Measurements from ENCODE around the gene IFT57. TPM values are rescaled to one million over a fixed set of nuclear protein-coding genes. Genes with fewer than 3 reads are reported as not detected.

Gene IFT57
- total and polyA plus RNA-seq, 5 donors from 2014 or later = 29.1 to 46.9 (median 41.2) TPM

DNA sequence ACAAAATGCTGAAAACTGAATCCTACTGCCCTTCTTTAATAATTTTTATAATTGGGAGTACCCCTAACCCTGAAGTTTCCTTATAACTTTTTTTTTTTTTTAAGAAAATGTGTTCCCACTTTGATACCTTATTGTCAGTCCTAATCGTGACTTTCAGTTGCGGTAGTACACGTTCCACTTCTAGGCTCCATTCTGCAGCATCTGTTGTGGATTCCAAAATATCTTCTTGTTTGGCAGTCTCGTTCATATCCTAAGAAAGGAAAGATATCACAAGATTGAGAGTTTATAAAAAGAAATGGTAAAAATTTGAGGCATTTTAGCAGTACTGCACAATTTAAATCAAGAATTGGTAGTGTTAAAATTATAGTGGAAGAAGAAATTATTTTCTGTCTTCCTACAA lies 30.8 kb downstream of the IFT57 start:
- Histone ChIP-seq H3K4me3 (ENCODE audit: low read depth, low read length) (no peak overlapping the region), H3K36me3 (ENCODE audit: control insufficient read depth, insufficient read depth, low read length) (peaks cover 19% of the 10 kb centered on the region), H3K27me3 (ENCODE audit: control insufficient read depth, insufficient read depth, low read length) (no peaks in the 10 kb centered on the region), H3K27ac (ENCODE audit: insufficient read depth, low read length, poor library complexity, severe bottlenecking) (no peak overlapping the region), H3K9me3 (ENCODE audit: control insufficient read depth in 2 of 2, low read length in 2 of 2) (no peaks in the 10 kb centered on the region), H3K4me1 (ENCODE audit: control insufficient read depth, insufficient read depth, low read length, poor library complexity, severe bottlenecking) (no peaks in the 10 kb centered on the region)
- H3K4me3 Mint-ChIP-seq = no peak overlapping the region
- DNase-seq = no peak
- ATAC-seq (ENCODE audit: low read depth in 2 of 2) = no peak
- H3K27ac Mint-ChIP-seq = no peak overlapping the region
- peaks cover 0 to 12% (median 2%) of the 10 kb centered on the region in 4 donors for H3K4me1 Mint-ChIP-seq
- H3K27me3 Mint-ChIP-seq = no peaks in the 10 kb centered on the region
- H3K9me3 Mint-ChIP-seq = peaks cover 0 to 6% (median 2%) of the 10 kb centered on the region in 7 donors
- peaks cover 45% of the 10 kb centered on the region for H3K36me3 Mint-ChIP-seq

DNA sequence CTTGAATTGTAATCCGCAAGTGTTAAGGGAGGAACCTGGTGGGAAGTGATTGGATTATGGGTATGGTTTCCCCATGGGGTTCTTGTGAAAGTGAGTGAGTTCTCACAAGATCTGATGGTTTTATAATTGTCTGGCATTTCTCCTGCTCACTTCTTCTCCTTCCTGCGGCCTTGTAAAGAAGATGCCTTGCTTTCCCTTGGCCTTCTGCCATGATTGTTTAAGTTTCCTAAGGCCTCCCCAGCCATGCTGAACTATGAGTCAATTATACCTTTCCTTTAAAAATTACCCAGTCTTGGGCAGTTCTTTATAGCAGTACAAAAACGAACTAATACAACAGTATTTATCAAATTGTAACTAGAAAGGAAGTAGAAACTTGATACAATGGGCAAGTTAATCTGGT lies 31.9 kb downstream of the IFT57 start:
- peaks cover 0 to 6% (median 1%) of the 10 kb centered on the region in 7 donors for H3K9me3 Mint-ChIP-seq
- H3K4me1 ChIP-seq (ENCODE audit: control insufficient read depth, insufficient read depth, low read length, poor library complexity, severe bottlenecking) = no peaks in the 10 kb centered on the region
- H3K27ac Mint-ChIP-seq = no peak overlapping the region
- H3K4me3 Mint-ChIP-seq = no peak overlapping the region
- H3K27me3 ChIP-seq (ENCODE audit: control insufficient read depth, insufficient read depth, low read length) = no peaks in the 10 kb centered on the region
- no peak overlapping the region for H3K27ac ChIP-seq (ENCODE audit: insufficient read depth, low read length, poor library complexity, severe bottlenecking)
- no peaks in the 10 kb centered on the region for H3K27me3 Mint-ChIP-seq
- DNase-seq (no peak), ATAC-seq (ENCODE audit: low read depth in 2 of 2) (no peak)
- no peak overlapping the region for H3K4me3 ChIP-seq (ENCODE audit: low read depth, low read length)
- peaks cover 2 to 6% of the 10 kb centered on the region in 2 experiments for H3K9me3 ChIP-seq (ENCODE audit: control insufficient read depth in 2 of 2, low read length in 2 of 2)
- peaks cover 20% of the 10 kb centered on the region for H3K36me3 ChIP-seq (ENCODE audit: control insufficient read depth, insufficient read depth, low read length)
- peaks cover 49% of the 10 kb centered on the region for H3K36me3 Mint-ChIP-seq
- peaks cover 0 to 12% (median 2%) of the 10 kb centered on the region in 4 donors for H3K4me1 Mint-ChIP-seq

DNA sequence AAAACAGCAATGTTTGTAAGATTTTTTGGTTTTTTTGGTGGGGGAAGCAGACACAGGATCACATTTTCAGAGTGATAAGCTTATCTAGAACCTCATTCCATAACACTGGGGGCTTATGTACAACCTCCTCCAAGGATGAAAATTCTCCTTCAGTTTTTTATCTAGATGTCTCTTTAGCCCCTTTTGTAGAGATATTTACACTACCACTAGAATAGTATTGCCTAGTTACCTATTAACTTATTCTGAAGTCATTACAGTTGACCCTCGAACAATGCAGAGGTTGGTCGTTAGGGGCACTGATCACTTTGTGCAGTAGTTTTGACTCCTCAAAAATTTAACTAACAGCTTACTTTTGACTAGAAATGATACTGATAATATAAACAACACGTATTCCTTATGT lies 32.8 kb downstream of the IFT57 start:
- no peak for DNase-seq
- Mint-ChIP-seq H3K36me3 (peaks cover 51% of the 10 kb centered on the region), H3K4me1 (peaks cover 0 to 9% (median 2%) of the 10 kb centered on the region in 4 donors), H3K4me3 (no peak overlapping the region), H3K9me3 (peaks cover 0 to 5% (median 2%) of the 10 kb centered on the region in 7 donors), H3K27ac (peak overlapping the region in 1 of 3 donors; percentile 50), H3K27me3 (no peaks in the 10 kb centered on the region)
- Histone ChIP-seq H3K4me3 (ENCODE audit: low read depth, low read length) (no peak overlapping the region), H3K27ac (ENCODE audit: insufficient read depth, low read length, poor library complexity, severe bottlenecking) (no peak overlapping the region), H3K36me3 (ENCODE audit: control insufficient read depth, insufficient read depth, low read length) (peaks cover 23% of the 10 kb centered on the region), H3K9me3 (ENCODE audit: control insufficient read depth in 2 of 2, low read length in 2 of 2) (peaks cover 2 to 6% of the 10 kb centered on the region in 2 experiments), H3K27me3 (ENCODE audit: control insufficient read depth, insufficient read depth, low read length) (no peaks in the 10 kb centered on the region), H3K4me1 (ENCODE audit: control insufficient read depth, insufficient read depth, low read length, poor library complexity, severe bottlenecking) (no peaks in the 10 kb centered on the region)
- no peak for ATAC-seq (ENCODE audit: low read depth in 2 of 2)

DNA sequence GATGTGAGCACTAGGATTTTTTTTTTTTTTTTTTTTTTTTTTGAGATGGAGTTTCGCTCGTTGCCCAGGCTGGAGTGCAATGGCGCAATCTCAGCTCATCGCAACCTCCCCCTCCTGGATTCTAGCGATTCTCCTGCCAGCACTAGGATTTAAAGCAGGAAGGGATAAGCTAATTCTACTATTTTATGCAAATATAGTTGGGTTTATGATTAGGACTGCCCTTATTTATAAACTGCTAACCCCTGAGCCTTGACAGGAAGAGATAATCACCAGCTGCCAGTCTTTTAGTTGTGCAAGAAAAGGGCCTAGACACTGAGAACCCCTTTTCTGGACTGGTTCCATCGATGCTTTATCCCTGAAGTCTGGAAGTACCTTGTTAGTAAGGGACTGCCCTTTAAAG lies 36.7 kb downstream of the IFT57 start:
- Histone ChIP-seq H3K27ac (ENCODE audit: insufficient read depth, low read length, poor library complexity, severe bottlenecking) (no peak overlapping the region), H3K4me3 (ENCODE audit: low read depth, low read length) (no peak overlapping the region), H3K9me3 (ENCODE audit: control insufficient read depth in 2 of 2, low read length in 2 of 2) (peaks cover 2 to 6% of the 10 kb centered on the region in 2 experiments), H3K27me3 (ENCODE audit: control insufficient read depth, insufficient read depth, low read length) (no peaks in the 10 kb centered on the region), H3K36me3 (ENCODE audit: control insufficient read depth, insufficient read depth, low read length) (peaks cover 21% of the 10 kb centered on the region), H3K4me1 (ENCODE audit: control insufficient read depth, insufficient read depth, low read length, poor library complexity, severe bottlenecking) (no peaks in the 10 kb centered on the region)
- peaks cover 0 to 4% (median 2%) of the 10 kb centered on the region in 7 donors for H3K9me3 Mint-ChIP-seq
- no peak overlapping the region for H3K27ac Mint-ChIP-seq
- H3K36me3 Mint-ChIP-seq = peaks cover 37% of the 10 kb centered on the region
- H3K27me3 Mint-ChIP-seq = no peaks in the 10 kb centered on the region
- H3K4me1 Mint-ChIP-seq = peaks cover 0 to 16% (median 7%) of the 10 kb centered on the region in 4 donors
- ATAC-seq (ENCODE audit: low read depth in 2 of 2) (no peak), DNase-seq (no peak)
- no peak overlapping the region for H3K4me3 Mint-ChIP-seq

DNA sequence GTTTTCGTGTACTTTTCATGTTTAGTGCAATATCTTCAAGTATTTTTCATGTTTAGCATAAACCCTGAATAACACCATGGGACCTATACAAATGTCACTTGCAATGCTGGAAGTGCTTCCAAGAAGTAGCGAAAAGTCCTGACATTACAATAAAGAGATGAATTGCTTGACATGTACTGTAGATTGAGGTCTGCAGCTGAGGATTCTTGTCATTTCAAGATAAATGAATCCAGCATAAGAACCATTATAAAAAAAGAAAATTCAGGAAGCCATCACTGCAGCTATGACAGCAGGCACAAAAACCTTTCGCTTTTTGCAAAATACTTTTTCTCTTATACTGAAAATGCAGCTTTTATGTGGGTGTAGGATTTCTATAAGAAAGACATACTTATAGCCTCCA lies 37.4 kb downstream of the IFT57 start:
- Mint-ChIP-seq H3K36me3 (peaks cover 30% of the 10 kb centered on the region), H3K4me1 (peaks cover 0 to 16% (median 8%) of the 10 kb centered on the region in 4 donors), H3K27ac (no peak overlapping the region), H3K4me3 (no peak overlapping the region), H3K27me3 (no peaks in the 10 kb centered on the region), H3K9me3 (peaks cover 0 to 4% (median 0%) of the 10 kb centered on the region in 7 donors)
- ATAC-seq (ENCODE audit: low read depth in 2 of 2) = no peak
- H3K4me3 ChIP-seq (ENCODE audit: low read depth, low read length) = no peak overlapping the region
- peaks cover 14% of the 10 kb centered on the region for H3K36me3 ChIP-seq (ENCODE audit: control insufficient read depth, insufficient read depth, low read length)
- peaks cover 2 to 6% of the 10 kb centered on the region in 2 experiments for H3K9me3 ChIP-seq (ENCODE audit: control insufficient read depth in 2 of 2, low read length in 2 of 2)
- DNase-seq = no peak
- no peaks in the 10 kb centered on the region for H3K4me1 ChIP-seq (ENCODE audit: control insufficient read depth, insufficient read depth, low read length, poor library complexity, severe bottlenecking)
- H3K27ac ChIP-seq (ENCODE audit: insufficient read depth, low read length, poor library complexity, severe bottlenecking) = no peak overlapping the region
- no peaks in the 10 kb centered on the region for H3K27me3 ChIP-seq (ENCODE audit: control insufficient read depth, insufficient read depth, low read length)

DNA sequence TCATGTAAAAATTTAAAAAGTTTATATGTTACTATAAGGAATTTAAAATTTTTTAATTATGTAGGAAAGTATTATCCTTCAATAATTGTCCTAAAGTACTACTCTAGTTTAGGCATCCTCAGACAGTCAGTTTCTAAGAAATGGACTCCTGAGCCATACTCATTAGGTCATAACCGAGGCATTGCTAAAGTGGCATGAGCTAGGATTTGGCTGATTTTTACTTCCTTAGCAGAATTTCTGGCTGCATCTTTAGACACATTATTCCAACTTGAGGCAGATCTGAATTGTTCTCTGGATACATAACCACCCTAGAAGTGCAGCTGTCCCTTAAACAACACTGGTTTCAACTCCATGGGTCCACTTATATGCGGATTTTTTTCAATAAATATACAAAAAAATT lies 38.3 kb downstream of the IFT57 start:
- H3K27me3 ChIP-seq (ENCODE audit: control insufficient read depth, insufficient read depth, low read length) = no peaks in the 10 kb centered on the region
- H3K27me3 Mint-ChIP-seq = no peaks in the 10 kb centered on the region
- no peak overlapping the region for H3K27ac Mint-ChIP-seq
- DNase-seq (no peak), ATAC-seq (ENCODE audit: low read depth in 2 of 2) (no peak)
- peaks cover 2 to 6% of the 10 kb centered on the region in 2 experiments for H3K9me3 ChIP-seq (ENCODE audit: control insufficient read depth in 2 of 2, low read length in 2 of 2)
- peaks cover 28% of the 10 kb centered on the region for H3K36me3 Mint-ChIP-seq
- H3K36me3 ChIP-seq (ENCODE audit: control insufficient read depth, insufficient read depth, low read length) = peaks cover 10% of the 10 kb centered on the region
- no peaks in the 10 kb centered on the region for H3K4me1 ChIP-seq (ENCODE audit: control insufficient read depth, insufficient read depth, low read length, poor library complexity, severe bottlenecking)
- H3K4me1 Mint-ChIP-seq = peaks cover 0 to 14% (median 10%) of the 10 kb centered on the region in 4 donors
- H3K9me3 Mint-ChIP-seq = peaks cover 0 to 4% (median 0%) of the 10 kb centered on the region in 7 donors
- H3K27ac ChIP-seq (ENCODE audit: insufficient read depth, low read length, poor library complexity, severe bottlenecking) = no peak overlapping the region
- no peak overlapping the region for H3K4me3 Mint-ChIP-seq
- no peak overlapping the region for H3K4me3 ChIP-seq (ENCODE audit: low read depth, low read length)

DNA sequence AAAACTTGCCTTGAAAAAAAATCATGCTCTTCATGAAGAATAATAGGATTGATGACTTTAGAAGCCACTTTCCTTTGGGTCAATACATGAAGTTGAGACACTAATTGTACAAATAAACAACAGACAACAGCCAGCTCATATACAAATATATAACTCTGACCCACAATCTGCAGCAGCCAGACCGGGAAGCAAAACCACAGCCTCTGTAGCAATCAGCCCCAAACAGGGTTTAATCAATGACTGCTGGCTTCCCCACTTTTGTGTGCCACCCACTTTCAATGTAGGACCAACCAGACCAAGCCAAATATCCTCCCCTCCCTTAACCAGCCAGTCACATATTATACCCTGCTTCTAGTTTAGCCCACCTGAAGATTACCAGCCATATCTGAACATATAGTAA lies 39.0 kb downstream of the IFT57 start:
- peaks cover 0 to 4% (median 0%) of the 10 kb centered on the region in 7 donors for H3K9me3 Mint-ChIP-seq
- no peak overlapping the region for H3K27ac Mint-ChIP-seq
- Histone ChIP-seq H3K4me3 (ENCODE audit: low read depth, low read length) (no peak overlapping the region), H3K36me3 (ENCODE audit: control insufficient read depth, insufficient read depth, low read length) (peaks cover 10% of the 10 kb centered on the region), H3K27me3 (ENCODE audit: control insufficient read depth, insufficient read depth, low read length) (no peaks in the 10 kb centered on the region), H3K27ac (ENCODE audit: insufficient read depth, low read length, poor library complexity, severe bottlenecking) (no peak overlapping the region), H3K4me1 (ENCODE audit: control insufficient read depth, insufficient read depth, low read length, poor library complexity, severe bottlenecking) (no peaks in the 10 kb centered on the region), H3K9me3 (ENCODE audit: control insufficient read depth in 2 of 2, low read length in 2 of 2) (peaks cover 2 to 6% of the 10 kb centered on the region in 2 experiments)
- no peaks in the 10 kb centered on the region for H3K27me3 Mint-ChIP-seq
- peaks cover 30% of the 10 kb centered on the region for H3K36me3 Mint-ChIP-seq
- no peak overlapping the region for H3K4me3 Mint-ChIP-seq
- peaks cover 5 to 15% (median 13%) of the 10 kb centered on the region in 4 donors for H3K4me1 Mint-ChIP-seq
- DNase-seq = no peak
- no peak for ATAC-seq (ENCODE audit: low read depth in 2 of 2)

DNA sequence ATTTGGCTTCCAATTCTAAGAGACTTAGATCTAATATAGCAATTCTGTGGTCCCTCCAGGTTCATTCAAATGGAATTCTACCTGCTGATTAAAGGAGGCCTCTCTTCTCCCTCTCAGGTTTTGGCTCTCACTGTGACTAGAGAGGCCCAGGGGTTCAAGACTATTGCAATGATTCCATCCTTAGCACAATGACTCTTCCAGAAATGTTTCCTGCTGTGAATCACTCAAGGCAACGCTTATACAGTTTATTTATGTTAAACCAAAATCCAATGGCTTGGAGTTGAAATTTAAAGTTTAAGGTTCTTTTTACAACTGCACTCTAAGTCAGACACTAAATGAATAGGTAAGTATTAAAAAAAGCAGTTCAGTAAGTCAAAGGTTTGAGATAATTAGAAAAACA lies 39.9 kb downstream of the IFT57 start:
- Histone ChIP-seq H3K4me1 (ENCODE audit: control insufficient read depth, insufficient read depth, low read length, poor library complexity, severe bottlenecking) (no peaks in the 10 kb centered on the region), H3K36me3 (ENCODE audit: control insufficient read depth, insufficient read depth, low read length) (peaks cover 10% of the 10 kb centered on the region), H3K27ac (ENCODE audit: insufficient read depth, low read length, poor library complexity, severe bottlenecking) (no peak overlapping the region), H3K9me3 (ENCODE audit: control insufficient read depth in 2 of 2, low read length in 2 of 2) (peaks cover 2 to 6% of the 10 kb centered on the region in 2 experiments), H3K4me3 (ENCODE audit: low read depth, low read length) (no peak overlapping the region), H3K27me3 (ENCODE audit: control insufficient read depth, insufficient read depth, low read length) (no peaks in the 10 kb centered on the region)
- ATAC-seq (ENCODE audit: low read depth in 2 of 2) (no peak), DNase-seq (no peak)
- Mint-ChIP-seq H3K36me3 (peaks cover 29% of the 10 kb centered on the region), H3K9me3 (peaks cover 0 to 4% (median 0%) of the 10 kb centered on the region in 7 donors), H3K4me3 (no peak overlapping the region), H3K27me3 (no peaks in the 10 kb centered on the region), H3K4me1 (peaks cover 6 to 16% (median 15%) of the 10 kb centered on the region in 4 donors), H3K27ac (no peak overlapping the region)

Data from CD4-positive, CD25-positive, alpha-beta regulatory T cell (primary cell).